DOHH2 (cell line): ENCODE measurements around the gene TRIM47.
A peak's percentile ranks its signal among the peaks of the same experiment; 100 is the strongest.

Experiments used
- CTCF ChIP-seq: fragments of 200-600 bp; sonication (generic); IDR thresholded peaks from one replicate; pipeline ENCODE4 v1.5.1; 2014; ENCODE audit warnings: antibody characterized with exemption, mild to moderate bottlenecking, low read depth, low read length; ENCODE audit not compliant: poor library complexity, severe bottlenecking
- EZH2phosphoT487 ChIP-seq: fragments of 200-600 bp; sonication (generic); IDR thresholded peaks from 2 replicates; pipeline ENCODE4 v1.6.1; 2017; ENCODE audit warnings: borderline replicate concordance, mild to moderate bottlenecking, antibody characterized with exemption, low read length, moderate library complexity, mixed read lengths

- TF ChIP-seq CTCF, result peak; percentile 94
- TF ChIP-seq EZH2phosphoT487, result no peak
These were observed 29.7 kb downstream of the TRIM47 start for GRCh38 chr17:75848523-75849278.
